Ishikawa (cell line): ENCODE results near the gene CBFA2T2.

Experiments
- CEBPB ChIP-seq: IDR thresholded peaks from 2 replicates; pipeline ENCODE4 v1.6.1; 2012
- CREB1 ChIP-seq: IDR thresholded peaks from 2 replicates; pipeline ENCODE4 v1.6.1; 2012; ENCODE audit warnings: low read depth
- EGR1 ChIP-seq: IDR thresholded peaks from 2 replicates; pipeline ENCODE4 v1.6.1; 2012
- EP300 ChIP-seq: IDR thresholded peaks from 2 replicates; pipeline ENCODE4 v1.6.1; 2012; ENCODE audit warnings: borderline replicate concordance
- FOXM1 ChIP-seq: IDR thresholded peaks from 2 replicates; pipeline ENCODE4 v1.6.1; 2012; ENCODE audit warnings: low read depth, borderline replicate concordance
- MAX ChIP-seq: IDR thresholded peaks from 2 replicates; pipeline ENCODE4 v1.6.1; 2012
- RAD21 ChIP-seq: IDR thresholded peaks from 2 replicates; pipeline ENCODE4 v1.6.1; 2012; ENCODE audit warnings: low read depth
- REST ChIP-seq: IDR thresholded peaks from 2 replicates; pipeline ENCODE4 v1.6.1; 2012; ENCODE audit warnings: low read depth, mild to moderate bottlenecking
- TAF1 ChIP-seq: IDR thresholded peaks from 2 replicates; pipeline ENCODE4 v1.6.1; 2012; ENCODE audit warnings: low read depth, mild to moderate bottlenecking
- TEAD4 ChIP-seq: IDR thresholded peaks from 2 replicates; pipeline ENCODE4 v1.6.1; 2012
- ZBTB7A ChIP-seq: IDR thresholded peaks from 2 replicates; pipeline ENCODE4 v1.6.1; 2012; ENCODE audit warnings: low read depth

- TF ChIP-seq ZBTB7A (peak; percentile 35), CEBPB (no peak), EGR1 (no peak), FOXM1 (no peak), REST (no peak), EP300 (no peak), RAD21 (no peak), TEAD4 (no peak), CREB1 (no peak), TAF1 (no peak), MAX (peak; percentile 64)
Measured at GRCh38 chr20:33685328-33686099, 195.6 kb downstream of the CBFA2T2 start.
